ENCODE results near the gene UBE2G2. TPM values are rescaled to one million over a fixed set of nuclear protein-coding genes. Genes with fewer than 3 reads are reported as not detected.

UBE2G2 gene
- total and polyA plus RNA-seq, 7 donors = 21.6 to 101 (median 51.5) TPM

GRCh38 chr21:44792702-44793591 lies 8.7 kb downstream of the UBE2G2 start:
- Histone ChIP-seq H3K4me3 (no peak overlapping the region), H3K27me3 (no peaks in the 10 kb centered on the region), H3K4me1 (peaks cover 0 to 31% (median 9%) of the 10 kb centered on the region in 4 donors), H3K27ac (peak overlapping the region in 1 of 4 donors; percentile 34), H3K9me3 (no peaks in the 10 kb centered on the region), H3K36me3 (peaks cover 0 to 9% (median 0%) of the 10 kb centered on the region in 4 donors)
- WGBS, 2 donors = 22 to 34% methylated on average over 10 of the region's 10 CpGs
- TF ChIP-seq POLR2AphosphoS5 (IDR thresholded peaks at IDR 0.05) (no peak), CTCF (IDR thresholded peaks at IDR 0.05) (peak; percentile 41 to 78 (median 65))
- intact Hi-C loops (cut with DNase I) = loop anchor here (1.0 to 5.0 kb wide), 2 partner anchors 283 to 451 kb away; no protein-coding TSS in a partner anchor
- no peak for DNase-seq

DNA sequence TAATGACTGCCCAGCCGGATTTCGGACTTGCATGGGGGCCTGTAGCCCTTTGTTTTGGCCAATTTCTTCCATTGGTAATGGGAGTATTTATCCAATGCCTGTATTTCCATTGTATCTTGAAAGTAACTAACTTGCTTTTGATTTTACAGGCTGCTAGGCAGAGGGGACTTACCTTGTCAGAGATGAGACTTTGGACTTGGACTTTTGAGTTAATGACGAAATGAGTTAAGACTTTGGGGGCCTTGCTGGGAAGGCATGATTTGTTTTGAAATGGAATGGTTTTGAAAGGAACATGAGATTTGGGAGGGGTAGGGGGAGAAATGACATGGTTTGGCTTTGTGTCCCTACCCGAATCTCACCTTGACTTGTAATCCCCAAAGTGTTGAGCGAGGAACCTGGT lies 9.6 kb downstream of the UBE2G2 start:
- H3K36me3 ChIP-seq = peaks cover 0 to 6% (median 0%) of the 10 kb centered on the region in 4 donors
- DNase-seq = no peak
- TF ChIP-seq CTCF (IDR thresholded peaks at IDR 0.05) (no peak), POLR2A (IDR thresholded peaks at IDR 0.05) (no peak), POLR2AphosphoS5 (IDR thresholded peaks at IDR 0.05) (no peak)
- intact Hi-C loops (cut with DNase I) = loop anchor here (5.0 kb wide), 1 partner anchor 450 kb away; no protein-coding TSS in a partner anchor
- H3K4me3 ChIP-seq = no peak overlapping the region
- peaks cover 0 to 31% (median 9%) of the 10 kb centered on the region in 4 donors for H3K4me1 ChIP-seq
- no peak overlapping the region for H3K27ac ChIP-seq
- no peaks in the 10 kb centered on the region for H3K27me3 ChIP-seq
- no peaks in the 10 kb centered on the region for H3K9me3 ChIP-seq
- WGBS, 2 donors = 93 to 98% methylated on average over 5 of the region's 5 CpGs

- no peak for DNase-seq
- WGBS, 2 donors = 82 to 91% methylated on average over 5 of the region's 5 CpGs
- H3K4me3 ChIP-seq = no peak overlapping the region
- intact Hi-C loops (cut with DNase I) = loop anchor here (5.0 kb wide), 1 partner anchor 449 kb away; no protein-coding TSS in a partner anchor
- TF ChIP-seq EP300 (IDR thresholded peaks at IDR 0.05) = no peak
- no peak for TF ChIP-seq POLR2AphosphoS5 (IDR thresholded peaks at IDR 0.05)
- TF ChIP-seq CTCF (IDR thresholded peaks at IDR 0.05) = no peak
- no peak for TF ChIP-seq POLR2A (IDR thresholded peaks at IDR 0.05)
- no peak overlapping the region for H3K27ac ChIP-seq
- H3K9me3 ChIP-seq = no peaks in the 10 kb centered on the region
- H3K27me3 ChIP-seq = no peaks in the 10 kb centered on the region
- H3K4me1 ChIP-seq = peaks cover 0 to 32% (median 10%) of the 10 kb centered on the region in 4 donors
- peaks cover 0 to 1% (median 0%) of the 10 kb centered on the region in 4 donors for H3K36me3 ChIP-seq
Measured at GRCh38 chr21:44791246-44791645, 10.4 kb downstream of the UBE2G2 start.

DNA sequence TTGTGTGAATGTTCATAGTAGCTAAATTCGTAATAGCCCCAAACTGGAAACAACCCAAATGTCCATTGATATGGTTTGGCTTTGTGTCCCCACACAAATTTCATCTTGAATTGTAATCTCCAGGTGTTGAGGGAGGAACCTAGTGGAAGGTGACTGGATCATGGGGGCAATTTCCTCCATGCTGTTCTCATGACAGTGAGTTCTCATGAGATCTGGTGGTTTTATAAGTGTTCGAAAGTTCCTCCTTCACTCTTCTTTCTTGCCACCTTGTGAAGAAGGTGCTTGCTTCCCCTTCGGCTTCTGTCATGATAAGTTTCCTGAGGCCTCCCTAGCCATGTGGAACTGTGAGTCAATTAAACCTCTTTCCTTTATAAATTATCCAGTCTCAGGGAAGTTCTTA lies 11.3 kb downstream of the UBE2G2 start:
- H3K27ac ChIP-seq = no peak overlapping the region
- no peaks in the 10 kb centered on the region for H3K36me3 ChIP-seq
- 72 to 95% methylated on average over 3 of the region's 3 CpGs for WGBS, 2 donors
- no peak for DNase-seq
- H3K27me3 ChIP-seq = no peaks in the 10 kb centered on the region
- intact Hi-C loops (cut with DNase I) = loop anchor here (5.0 kb wide), 1 partner anchor 448 kb away; no protein-coding TSS in a partner anchor
- TF ChIP-seq EP300 (IDR thresholded peaks at IDR 0.05) (no peak), POLR2A (IDR thresholded peaks at IDR 0.05) (no peak), CTCF (IDR thresholded peaks at IDR 0.05) (no peak), POLR2AphosphoS5 (IDR thresholded peaks at IDR 0.05) (no peak)
- no peaks in the 10 kb centered on the region for H3K9me3 ChIP-seq
- H3K4me1 ChIP-seq = peaks cover 0 to 40% (median 17%) of the 10 kb centered on the region in 4 donors
- H3K4me3 ChIP-seq = no peak overlapping the region
